GM21529 (cell line): Measurements from ENCODE around the gene PRKAR1B.

Source experiments
- ATAC-seq: cut with Tn5 transposase; IDR thresholded peaks from one replicate; pipeline ENCODE4 v1.9.1; 2021; ENCODE audit not compliant: unreplicated experiment

Gene PRKAR1B

DNA sequence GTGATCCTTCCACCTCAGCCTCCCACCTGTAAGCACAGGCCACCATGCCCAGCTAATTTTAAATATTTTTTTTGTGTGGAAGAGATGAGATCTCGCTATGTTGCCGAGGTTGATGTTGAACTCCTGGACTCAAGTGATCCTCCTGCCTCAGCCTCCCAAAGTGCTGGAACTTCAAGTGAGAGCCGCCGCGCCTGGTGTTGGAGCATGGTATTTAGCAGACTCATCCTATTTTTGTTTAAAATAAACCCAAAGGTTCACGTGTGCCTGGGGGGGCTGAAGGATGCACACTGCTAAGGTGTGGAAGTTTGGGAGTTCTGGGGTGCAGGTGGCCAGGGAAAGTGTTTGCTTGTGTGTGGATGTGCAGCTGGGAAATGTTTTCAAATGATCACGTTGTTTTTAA is 225.6 kb downstream of the PRKAR1B start:
- ATAC-seq, result no peak

DNA sequence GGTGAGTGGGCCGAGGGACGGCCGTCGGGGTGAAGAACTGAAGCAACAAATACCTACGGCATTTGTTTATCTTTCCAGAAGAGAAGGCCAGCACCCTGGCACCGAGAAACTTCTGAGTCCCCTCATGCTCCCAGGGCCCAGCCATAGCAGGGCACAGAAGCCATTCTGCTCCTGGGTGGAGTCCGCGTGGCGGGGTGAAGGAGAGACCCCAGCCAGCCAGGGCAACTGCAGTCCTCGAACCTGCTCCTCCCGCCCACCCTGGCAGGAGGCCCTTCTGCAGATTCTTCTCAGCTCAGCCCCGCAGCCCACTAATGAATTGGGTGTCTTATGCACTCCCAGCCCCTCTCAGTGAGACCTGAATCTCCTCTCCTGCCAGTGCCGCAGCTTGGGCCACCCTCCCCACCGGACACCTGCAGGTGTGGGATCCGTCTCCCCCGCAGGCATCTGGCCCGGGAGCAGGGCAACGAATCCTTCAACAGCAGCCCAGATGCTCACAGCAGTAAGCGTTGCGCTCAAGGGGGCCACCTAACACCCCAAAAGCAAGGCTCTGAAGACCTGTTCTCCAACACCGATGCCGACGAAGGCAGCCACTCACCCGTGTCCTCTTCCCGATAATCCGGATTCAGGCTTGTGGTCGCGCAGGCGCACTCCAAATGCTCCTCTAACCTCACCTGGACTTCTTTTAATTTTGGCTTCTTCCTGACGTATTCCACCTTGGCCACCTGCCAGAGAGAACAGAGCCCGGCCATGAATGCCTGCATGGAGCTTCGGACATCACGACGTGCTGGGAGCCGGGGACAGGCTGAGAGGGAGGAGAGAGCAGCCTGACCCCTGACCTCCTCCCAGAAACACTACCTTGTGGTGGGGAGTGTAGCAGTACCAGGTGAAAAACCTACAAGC is 226.3 kb downstream of the PRKAR1B start:
- ATAC-seq, result no peak

DNA sequence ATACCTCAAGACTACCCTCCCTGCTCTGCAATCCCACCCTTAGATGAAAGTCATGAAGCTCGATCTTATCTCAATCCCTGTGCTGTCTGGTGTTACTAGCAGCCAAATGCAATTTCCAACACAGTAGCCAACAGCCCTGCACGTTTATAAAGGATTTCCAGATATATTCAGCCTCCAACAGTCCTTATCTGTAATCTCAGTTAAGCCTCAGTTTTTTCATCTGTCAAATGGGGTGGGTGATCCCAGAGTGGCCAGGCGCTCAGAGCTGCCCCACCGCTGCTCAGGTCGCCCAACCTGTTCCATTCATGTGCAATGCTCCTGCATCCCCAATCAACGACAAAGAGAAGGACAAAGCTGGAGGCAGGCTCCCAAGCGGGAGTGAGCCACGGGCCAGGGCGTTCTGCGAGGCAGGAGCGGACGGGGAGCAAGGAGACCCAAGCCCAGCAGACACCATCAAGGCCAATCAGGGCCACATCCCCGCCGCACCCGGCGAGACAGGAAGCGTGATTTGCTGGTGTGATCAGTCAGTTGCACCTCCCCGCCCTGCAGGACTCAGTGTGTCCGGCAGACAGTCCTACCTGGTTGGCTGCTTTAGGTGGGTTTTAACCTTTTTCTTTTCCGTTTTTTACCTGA is 227.1 kb downstream of the PRKAR1B start:
- ATAC-seq, result no peak
